ENCODE measurements around the gene HEXIM1. TPM values are rescaled to one million over a fixed set of nuclear protein-coding genes. Genes with fewer than 3 reads are reported as not detected.

HEXIM1 gene
- polyA plus RNA-seq, 3 donors = 2.2 to 14.8 (median 2.5) TPM

- Mint-ChIP-seq H3K27ac (peak overlapping the region in 1 of 7 donors; percentile 54), H3K4me3 (peak overlapping the region; percentile 81 to 86), H3K9me3 (no peaks in the 10 kb centered on the region), H3K36me3 (peaks cover 2 to 8% of the 10 kb centered on the region in 2 donors), H3K27me3 (ENCODE audit: low read depth in 3 of 3) (peaks cover 0 to 2% (median 0%) of the 10 kb centered on the region in 3 donors), H3K4me1 (peaks cover 26% of the 10 kb centered on the region)
- intact Hi-C loops (cut with micrococcal nuclease) = loop anchor here in 1 of 2 donors (10.0 kb wide), 1 partner anchor 172 kb away; the partner anchor contains the start of gene MAP3K14
- Histone ChIP-seq H3K4me1 (ENCODE audit: control insufficient read depth in 1 of 2, insufficient read depth in 2 of 2, low read length in 2 of 2) (peaks cover 27 to 37% of the 10 kb centered on the region in 2 donors), H3K9me3 (replicated peaks in 1 of 2; ENCODE audit: control insufficient read depth in 1 of 2, insufficient read depth in 1 of 2, low read length in 2 of 2) (no peaks in the 10 kb centered on the region), H3K79me2 (ENCODE audit: insufficient read depth, low read length) (peaks cover 6% of the 10 kb centered on the region), H3K4me2 (replicated peaks; ENCODE audit: extremely low read depth, low read length, poor library complexity, severe bottlenecking) (peak overlapping the region; percentile 93), H3K9ac (ENCODE audit: insufficient read depth, low read length, poor library complexity, severe bottlenecking) (no peak overlapping the region), H4K20me1 (ENCODE audit: insufficient read depth, low read length) (no peaks in the 10 kb centered on the region), H3K27me3 (ENCODE audit: control insufficient read depth in 2 of 2, insufficient read depth in 2 of 2, low read length in 2 of 2) (no peaks in the 10 kb centered on the region), H3K4me3 (replicated peaks in 1 of 3; ENCODE audit: low read depth in 2 of 3, low read length in 3 of 3) (peak overlapping the region in 1 of 3 experiments; percentile 83), H2AFZ (ENCODE audit: insufficient read depth, low read depth, low read length, poor library complexity, severe bottlenecking) (peak overlapping the region; percentile 95), H3K36me3 (replicated peaks in 1 of 2; ENCODE audit: control insufficient read depth in 1 of 2, insufficient read depth in 2 of 2, low read length in 2 of 2) (peaks cover 0 to 6% of the 10 kb centered on the region in 2 donors), H3K27ac (ENCODE audit: low read depth in 1 of 2, low read length in 2 of 2) (no peak overlapping the region)
- 81% methylated on average over 6 of the region's 13 CpGs for WGBS (ENCODE audit: insufficient coverage)
- DNase-seq = no peak
- TF ChIP-seq CTCF (IDR thresholded peaks at IDR 0.05) = no peak
Observed at GRCh38 chr17:45143094-45143670, 5.1 kb upstream of the HEXIM1 start.

GRCh38 chr17:45143767-45144198 lies 4.5 kb upstream of the HEXIM1 start:
- Mint-ChIP-seq H3K36me3 (peaks cover 1 to 2% of the 10 kb centered on the region in 2 donors), H3K27ac (peak overlapping the region in 4 of 7 donors; percentile 31 to 66 (median 44)), H3K9me3 (no peaks in the 10 kb centered on the region), H3K27me3 (ENCODE audit: low read depth in 3 of 3) (peaks cover 0 to 2% (median 0%) of the 10 kb centered on the region in 3 donors), H3K4me1 (peaks cover 26% of the 10 kb centered on the region), H3K4me3 (peak overlapping the region; percentile 81 to 86)
- H3K79me2 ChIP-seq (ENCODE audit: insufficient read depth, low read length) = peaks cover 9% of the 10 kb centered on the region
- peak in 1 of 3 donors; percentile 48 for DNase-seq
- H3K9me3 ChIP-seq (replicated peaks in 1 of 2; ENCODE audit: control insufficient read depth in 1 of 2, insufficient read depth in 1 of 2, low read length in 2 of 2) = no peaks in the 10 kb centered on the region
- peak overlapping the region; percentile 72 for H3K9ac ChIP-seq (ENCODE audit: insufficient read depth, low read length, poor library complexity, severe bottlenecking)
- peak overlapping the region; percentile 52 to 83 (median 53) for H3K4me3 ChIP-seq (replicated peaks in 1 of 3; ENCODE audit: low read depth in 2 of 3, low read length in 3 of 3)
- H3K27me3 ChIP-seq (ENCODE audit: control insufficient read depth in 2 of 2, insufficient read depth in 2 of 2, low read length in 2 of 2) = no peaks in the 10 kb centered on the region
- H3K4me2 ChIP-seq (replicated peaks; ENCODE audit: extremely low read depth, low read length, poor library complexity, severe bottlenecking) = peak overlapping the region; percentile 93
- H3K4me1 ChIP-seq (ENCODE audit: control insufficient read depth in 1 of 2, insufficient read depth in 2 of 2, low read length in 2 of 2) = peaks cover 30 to 41% of the 10 kb centered on the region in 2 donors
- H2AFZ ChIP-seq (ENCODE audit: insufficient read depth, low read depth, low read length, poor library complexity, severe bottlenecking) = peak overlapping the region; percentile 95
- peaks cover 0 to 6% of the 10 kb centered on the region in 2 donors for H3K36me3 ChIP-seq (replicated peaks in 1 of 2; ENCODE audit: control insufficient read depth in 1 of 2, insufficient read depth in 2 of 2, low read length in 2 of 2)
- no peak for TF ChIP-seq CTCF (IDR thresholded peaks at IDR 0.05)
- H3K27ac ChIP-seq (ENCODE audit: low read depth in 1 of 2, low read length in 2 of 2) = no peak overlapping the region
- WGBS (ENCODE audit: insufficient coverage) = 0% methylated on average over 2 of the region's 21 CpGs
- peaks cover 3% of the 10 kb centered on the region for H4K20me1 ChIP-seq (ENCODE audit: insufficient read depth, low read length)
- intact Hi-C loops (cut with micrococcal nuclease) = loop anchor here in 1 of 2 donors (10.0 kb wide), 1 partner anchor 171 kb away; the partner anchor contains the start of gene MAP3K14
